ENCODE data around the gene UQCR11. TPM values are rescaled to one million over a fixed set of nuclear protein-coding genes. Genes with fewer than 3 reads are reported as not detected.
A peak's percentile ranks its signal among the peaks of the same experiment; 100 is the strongest.

Gene UQCR11
- total and polyA plus RNA-seq, 7 donors = 81.1 to 339 (median 158) TPM

DNA sequence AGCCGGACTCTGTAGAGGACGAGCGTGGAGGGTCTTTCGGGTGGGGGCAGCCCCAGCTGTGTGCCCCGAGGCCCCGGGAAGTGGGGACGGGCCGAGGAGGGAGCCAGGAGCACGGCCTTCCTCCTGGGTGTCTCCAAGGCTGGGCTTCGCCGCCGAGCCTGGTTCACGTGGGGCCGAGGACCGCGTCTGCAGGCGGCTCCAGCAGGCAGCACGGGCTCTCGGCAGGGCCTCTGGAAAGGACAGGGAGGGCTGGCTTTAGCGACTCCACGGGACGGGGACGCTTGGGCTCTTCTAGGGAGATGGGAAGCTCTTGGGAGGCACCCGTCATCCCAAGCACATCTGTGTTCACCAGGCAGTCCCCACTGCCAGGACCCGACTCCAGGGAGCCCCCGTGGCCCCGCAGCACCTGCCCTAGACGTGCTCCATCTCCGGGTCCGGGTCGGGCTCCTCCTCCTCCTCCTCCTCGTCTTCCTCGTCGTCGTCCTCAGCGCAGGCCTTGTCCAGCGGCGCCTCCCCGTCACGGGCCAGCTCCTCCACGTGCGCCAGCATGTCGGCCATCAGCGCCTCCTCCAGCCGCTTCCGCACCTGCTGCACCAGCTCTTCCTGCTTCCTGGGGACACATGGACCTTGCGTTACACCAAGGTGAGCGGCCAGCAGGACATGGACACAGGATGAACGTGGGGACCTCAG lies 27.2 kb downstream of the UQCR11 start:
- DNase-seq = peak; percentile 63
- WGBS, 2 donors = 91% methylated on average over 49 of the region's 49 CpGs
- H3K9me3 ChIP-seq = no peaks in the 10 kb centered on the region
- intact Hi-C loops (cut with DNase I) = no loop called here
- no peaks in the 10 kb centered on the region for H3K27me3 ChIP-seq
- TF ChIP-seq EP300 (IDR thresholded peaks at IDR 0.05) (no peak), POLR2AphosphoS5 (IDR thresholded peaks at IDR 0.05) (no peak), POLR2A (IDR thresholded peaks at IDR 0.05) (no peak), CTCF (IDR thresholded peaks at IDR 0.05) (no peak)
- no peaks in the 10 kb centered on the region for H3K4me1 ChIP-seq
- peaks cover 18 to 66% (median 36%) of the 10 kb centered on the region in 4 donors for H3K36me3 ChIP-seq
- no peak overlapping the region for H3K4me3 ChIP-seq
- peak overlapping the region in 1 of 4 donors; percentile 11 for H3K27ac ChIP-seq

GRCh38 chr19:1577090-1577928 lies 28.0 kb downstream of the UQCR11 start:
- TF ChIP-seq EP300 (IDR thresholded peaks at IDR 0.05) (no peak), POLR2A (IDR thresholded peaks at IDR 0.05) (no peak), POLR2AphosphoS5 (IDR thresholded peaks at IDR 0.05) (no peak), CTCF (IDR thresholded peaks at IDR 0.05) (no peak)
- H3K4me3 ChIP-seq = no peak overlapping the region
- peaks cover 18 to 60% (median 29%) of the 10 kb centered on the region in 4 donors for H3K36me3 ChIP-seq
- 83 to 85% methylated on average over 41 of the region's 41 CpGs for WGBS, 2 donors
- DNase-seq = peak; percentile 57
- intact Hi-C loops (cut with DNase I) = no loop called here
- H3K27me3 ChIP-seq = no peaks in the 10 kb centered on the region
- H3K9me3 ChIP-seq = no peaks in the 10 kb centered on the region
- H3K27ac ChIP-seq = peak overlapping the region in 1 of 4 donors; percentile 11
- H3K4me1 ChIP-seq = no peaks in the 10 kb centered on the region

GRCh38 chr19:1576242-1577089 lies 28.8 kb downstream of the UQCR11 start:
- TF ChIP-seq POLR2A (IDR thresholded peaks at IDR 0.05) (no peak), CTCF (IDR thresholded peaks at IDR 0.05) (no peak), POLR2AphosphoS5 (IDR thresholded peaks at IDR 0.05) (no peak), EP300 (IDR thresholded peaks at IDR 0.05) (no peak)
- 90 to 91% methylated on average over 30 of the region's 30 CpGs for WGBS, 2 donors
- intact Hi-C loops (cut with DNase I) = no loop called here
- H3K4me1 ChIP-seq = no peaks in the 10 kb centered on the region
- H3K27me3 ChIP-seq = no peaks in the 10 kb centered on the region
- H3K36me3 ChIP-seq = peaks cover 18 to 52% (median 24%) of the 10 kb centered on the region in 4 donors
- no peak overlapping the region for H3K4me3 ChIP-seq
- DNase-seq = no peak
- H3K27ac ChIP-seq = peak overlapping the region in 1 of 4 donors; percentile 11
- H3K9me3 ChIP-seq = no peaks in the 10 kb centered on the region

DNA sequence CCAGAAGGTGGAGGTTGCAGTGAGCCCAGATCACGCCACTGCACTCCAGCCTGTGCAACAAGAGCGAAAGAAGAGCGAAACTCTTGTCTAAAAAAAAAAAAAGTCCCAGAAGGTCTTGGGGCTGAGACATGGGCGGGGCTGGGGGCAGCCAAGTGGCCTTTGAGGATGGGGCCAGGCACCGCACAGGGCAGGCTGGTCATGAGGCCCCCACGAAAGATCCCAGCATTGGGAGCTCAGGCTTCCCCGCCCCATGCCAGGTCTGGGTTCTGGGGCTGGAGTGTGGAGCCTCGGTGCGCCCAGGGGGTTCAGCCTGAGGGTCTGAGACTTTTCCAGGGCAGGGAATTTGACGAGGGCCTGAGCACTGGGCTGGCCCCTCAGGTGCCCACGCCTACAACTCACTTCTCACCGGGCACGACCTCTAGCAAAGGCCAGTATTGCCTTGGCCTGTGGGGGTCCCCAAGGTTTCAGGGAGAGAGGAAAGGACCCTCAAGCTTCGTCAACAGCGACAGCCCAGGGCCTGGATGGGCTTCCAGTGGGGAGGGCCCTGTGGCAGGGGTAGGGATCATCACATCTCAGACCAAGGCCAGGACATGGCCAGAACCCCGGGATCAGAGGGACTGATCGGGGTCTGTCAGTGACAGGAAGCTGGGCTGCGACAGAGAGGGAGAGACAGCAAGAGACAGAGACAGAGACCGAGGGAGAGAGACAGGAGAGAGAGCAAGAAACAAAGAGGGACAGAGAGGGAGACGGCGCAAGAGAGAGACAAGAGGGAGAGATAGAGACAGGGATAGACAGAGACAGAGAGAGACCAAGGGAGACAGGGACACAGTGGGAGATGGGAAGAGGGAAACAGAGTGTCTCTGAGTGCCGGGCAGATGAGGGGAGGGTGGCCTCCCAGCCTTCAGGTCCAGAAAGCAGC lies 29.7 kb downstream of the UQCR11 start:
- H3K27me3 ChIP-seq = no peaks in the 10 kb centered on the region
- H3K36me3 ChIP-seq = peaks cover 9 to 43% (median 18%) of the 10 kb centered on the region in 4 donors
- DNase-seq = peak; percentile 61
- no peaks in the 10 kb centered on the region for H3K9me3 ChIP-seq
- no peak for TF ChIP-seq EP300 (IDR thresholded peaks at IDR 0.05)
- no peak for TF ChIP-seq POLR2AphosphoS5 (IDR thresholded peaks at IDR 0.05)
- no peak for TF ChIP-seq POLR2A (IDR thresholded peaks at IDR 0.05)
- TF ChIP-seq CTCF (IDR thresholded peaks at IDR 0.05) = no peak
- 88 to 89% methylated on average over 22 of the region's 22 CpGs for WGBS, 2 donors
- no peaks in the 10 kb centered on the region for H3K4me1 ChIP-seq
- no peak overlapping the region for H3K4me3 ChIP-seq
- H3K27ac ChIP-seq = no peak overlapping the region
- intact Hi-C loops (cut with DNase I) = no loop called here

Data from sigmoid colon (tissue), 7 donors.